GM19372 (cell line): Measurements from ENCODE around the gene MRPL21.
"Not testable (repeated sequence)": the region's sequence is repeated elsewhere in the genome, so short reads cannot be mapped to it uniquely, and the experiment has no call there.

Experiments
- ATAC-seq: cut with Tn5 transposase; IDR thresholded peaks from one replicate; pipeline ENCODE4 v1.9.1; 2021; ENCODE audit warnings: mild to moderate bottlenecking, low read depth, moderate library complexity; ENCODE audit not compliant: unreplicated experiment

The MRPL21 gene

DNA sequence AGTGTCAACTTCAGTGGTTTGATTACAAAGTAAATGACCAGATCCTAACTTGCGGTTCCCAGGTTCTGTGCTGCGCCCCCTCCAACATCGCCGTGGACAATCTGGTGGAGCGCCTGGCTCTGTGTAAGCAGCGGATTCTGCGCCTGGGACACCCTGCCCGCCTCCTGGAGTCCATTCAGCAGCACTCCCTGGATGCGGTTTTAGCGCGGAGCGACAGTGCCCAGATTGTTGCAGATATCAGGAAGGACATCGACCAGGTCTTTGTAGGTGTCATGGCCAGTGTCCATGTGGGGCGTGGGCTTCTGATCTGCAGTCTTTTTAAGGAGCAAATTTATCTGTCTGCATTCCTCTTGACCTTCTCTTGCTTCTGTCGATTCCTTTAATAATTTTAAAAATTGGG is 11.1 kb upstream of the MRPL21 start:
- no peak for ATAC-seq

DNA sequence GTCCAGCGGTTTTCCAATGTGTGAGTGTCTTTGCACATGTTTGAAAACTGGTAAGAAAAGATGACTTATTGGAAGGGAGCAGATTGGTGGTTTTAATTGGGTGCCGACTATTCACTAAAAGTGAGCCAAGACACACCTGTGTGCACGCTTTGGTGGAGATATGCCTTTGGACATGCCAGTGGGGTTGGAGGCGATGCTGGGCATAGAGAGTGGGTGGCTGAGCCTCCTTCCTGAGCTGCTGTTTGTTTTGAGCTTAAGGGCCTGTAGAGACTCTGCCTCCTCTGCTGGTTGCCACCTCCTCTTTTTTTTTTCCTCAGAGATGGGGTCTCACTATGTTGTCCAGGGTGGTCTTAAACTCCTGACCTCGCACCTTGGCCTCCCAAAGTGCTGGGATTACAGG is 9.6 kb upstream of the MRPL21 start:
- ATAC-seq = no peak

DNA sequence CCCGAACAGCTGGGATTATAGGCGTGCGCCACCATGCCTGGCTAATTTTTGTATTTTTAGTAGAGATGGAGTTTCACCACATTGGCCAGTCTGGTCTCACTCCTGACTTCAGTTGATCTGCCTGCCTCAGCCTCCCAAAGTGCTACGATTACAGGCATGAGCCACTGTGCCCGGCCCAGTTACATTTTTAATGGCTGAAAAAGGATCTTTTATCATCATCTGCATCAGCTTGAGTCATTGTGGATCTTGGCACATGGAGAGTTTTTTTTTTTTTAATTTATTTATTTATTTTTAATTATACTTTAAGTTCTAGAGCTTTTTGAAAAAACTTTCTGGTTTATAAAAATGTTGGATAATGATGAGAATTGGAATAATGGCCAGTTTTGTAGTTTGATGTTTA is 8.6 kb upstream of the MRPL21 start:
- ATAC-seq = no peak

DNA sequence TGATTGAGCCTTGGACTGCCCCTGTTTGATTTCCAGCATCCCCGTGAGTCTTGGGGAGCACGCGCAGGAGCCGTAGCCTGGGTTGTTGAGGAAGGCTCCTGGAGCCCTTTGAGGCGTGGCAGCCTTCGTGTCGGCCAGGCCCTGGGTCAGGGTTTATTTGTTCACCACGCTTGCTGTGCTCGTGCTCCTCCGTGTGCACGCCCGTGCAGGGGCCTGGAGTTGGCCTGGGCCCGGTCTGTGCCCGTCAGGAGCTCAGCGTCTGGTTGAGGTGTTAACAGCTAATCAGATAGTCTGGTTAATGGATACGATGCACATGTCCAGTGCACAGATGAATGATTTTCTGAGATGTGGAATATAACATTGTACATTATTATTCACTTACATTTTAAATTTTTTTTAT is 8.1 kb upstream of the MRPL21 start:
- no peak for ATAC-seq

DNA sequence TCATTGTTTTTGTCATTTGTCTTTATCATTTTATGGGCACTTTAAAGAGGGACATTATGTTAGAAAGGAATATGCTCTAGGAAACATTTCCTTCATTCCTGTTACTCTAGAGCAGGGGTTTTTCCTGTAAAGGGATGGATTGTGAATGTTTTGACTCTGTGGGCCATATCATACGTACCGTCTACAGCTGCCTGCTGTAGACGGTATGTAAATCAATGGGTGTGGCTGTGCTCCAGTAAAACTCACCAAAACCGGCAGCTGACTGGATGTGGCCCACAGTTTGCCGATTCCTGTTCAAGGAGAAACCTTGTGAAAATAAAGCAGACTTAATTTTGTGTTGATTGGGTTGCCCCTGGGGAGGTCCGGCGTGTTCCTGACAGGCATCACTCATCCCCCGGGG is 7.3 kb upstream of the MRPL21 start:
- ATAC-seq = no peak

DNA sequence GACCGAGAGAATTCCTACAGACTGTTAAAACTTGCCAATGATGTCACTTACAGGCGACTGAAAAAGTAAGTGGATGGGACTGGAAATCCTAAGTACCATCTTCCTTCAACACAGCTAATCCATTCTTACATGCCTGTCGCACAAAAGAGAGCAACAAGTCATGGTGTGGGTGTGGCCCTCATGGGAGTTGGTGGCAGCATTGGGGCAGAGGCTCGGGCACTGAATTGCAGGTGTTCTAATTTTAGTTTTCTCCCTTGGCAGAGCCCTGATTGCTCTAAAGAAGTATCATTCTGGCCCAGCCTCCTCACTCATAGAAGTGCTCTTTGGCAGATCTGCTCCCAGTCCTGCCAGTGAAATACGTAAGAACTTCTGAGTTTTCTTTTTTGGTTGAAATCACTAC is 4.6 kb upstream of the MRPL21 start:
- ATAC-seq = no peak

DNA sequence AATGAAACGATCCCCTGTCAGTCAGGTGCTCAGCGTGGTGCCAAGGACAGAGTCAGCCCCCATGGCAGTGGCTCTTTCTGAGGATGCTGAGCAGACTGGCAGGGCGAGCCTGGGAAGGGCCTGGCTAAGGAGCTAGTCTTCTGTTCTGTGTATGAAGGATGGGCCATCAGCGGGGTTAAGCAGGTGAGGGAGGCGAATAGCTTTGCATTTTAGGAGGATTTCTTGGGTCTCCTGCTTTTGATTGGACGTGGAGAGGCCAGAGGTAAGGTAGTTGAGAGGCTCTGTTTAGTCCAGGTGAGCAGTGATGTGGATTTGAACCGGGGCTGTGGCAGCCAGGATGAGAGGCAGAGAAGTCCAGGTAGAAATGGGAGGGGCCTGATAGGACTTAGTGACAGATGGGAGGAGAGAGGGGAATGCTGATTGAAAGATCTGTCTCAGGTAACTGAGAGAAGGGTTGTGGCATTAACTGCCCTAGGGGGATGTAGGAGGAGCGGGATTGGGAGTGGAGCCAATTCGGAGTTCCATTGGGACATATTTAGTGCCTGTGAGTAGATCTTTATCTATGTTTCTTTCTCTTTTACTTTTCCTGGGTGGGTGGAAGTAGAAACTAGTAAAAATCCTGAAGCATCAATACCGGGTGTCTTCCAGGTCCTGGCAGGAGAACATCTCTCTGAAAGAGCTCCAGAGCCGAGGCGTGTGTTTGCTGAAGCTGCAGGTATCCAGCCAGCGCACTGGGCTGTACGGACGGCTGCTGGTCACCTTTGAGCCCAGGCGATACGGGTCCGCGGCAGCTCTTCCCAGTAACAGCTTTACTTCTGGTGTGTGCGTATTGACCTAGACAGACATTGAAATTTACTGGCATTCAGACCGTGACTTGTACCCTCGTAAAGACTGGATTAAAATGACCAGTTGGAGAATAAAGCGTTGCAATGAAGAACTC is 2.1 kb upstream of the MRPL21 start:
- no peak for ATAC-seq

GRCh38 chr11:68904248-68904847 is 716 bp upstream of the MRPL21 start:
- ATAC-seq = peak; percentile 24

GRCh38 chr11:68900835-68901381 is 2.7 kb downstream of the MRPL21 start:
- no peak for ATAC-seq

GRCh38 chr11:68897441-68897840 is 6.2 kb downstream of the MRPL21 start:
- no peak for ATAC-seq

DNA sequence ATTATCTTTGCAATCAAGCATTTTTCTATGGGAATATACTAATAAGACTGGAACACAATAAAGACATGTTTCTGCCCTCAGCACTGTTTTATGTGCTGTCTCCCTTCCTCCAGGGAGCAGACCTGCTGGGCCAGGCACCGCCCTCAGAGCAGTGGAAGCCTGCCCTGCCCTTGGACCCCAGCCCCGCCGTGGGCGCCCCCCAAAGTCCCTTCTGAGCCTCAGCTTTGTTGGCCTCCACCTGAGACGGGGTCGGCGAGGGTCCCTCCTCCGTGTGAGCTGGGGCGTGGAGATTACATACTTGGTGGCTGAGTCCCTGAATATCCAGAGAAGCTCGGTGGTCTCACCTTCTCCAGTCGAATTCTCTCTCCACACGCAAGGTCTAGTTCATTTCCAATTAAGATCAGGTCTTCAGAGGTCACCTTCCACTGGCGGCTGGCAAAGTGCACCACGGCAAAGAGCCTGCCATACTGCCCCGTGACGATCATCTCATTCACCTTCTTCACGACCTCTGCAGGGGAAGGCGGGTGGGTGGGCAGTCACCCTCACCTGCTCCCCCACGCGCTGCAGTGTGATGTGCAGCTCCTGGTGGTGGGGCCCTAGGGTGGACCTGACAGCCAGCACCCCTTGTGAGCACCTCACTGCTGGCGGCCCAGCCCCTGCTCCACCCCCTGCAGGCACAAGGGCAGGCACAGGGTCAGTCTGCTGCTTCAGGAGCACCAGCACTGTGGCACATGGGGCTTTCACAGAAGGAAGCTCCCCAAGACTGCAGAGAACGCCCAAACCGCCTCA is 7.3 kb downstream of the MRPL21 start:
- no peak for ATAC-seq

DNA sequence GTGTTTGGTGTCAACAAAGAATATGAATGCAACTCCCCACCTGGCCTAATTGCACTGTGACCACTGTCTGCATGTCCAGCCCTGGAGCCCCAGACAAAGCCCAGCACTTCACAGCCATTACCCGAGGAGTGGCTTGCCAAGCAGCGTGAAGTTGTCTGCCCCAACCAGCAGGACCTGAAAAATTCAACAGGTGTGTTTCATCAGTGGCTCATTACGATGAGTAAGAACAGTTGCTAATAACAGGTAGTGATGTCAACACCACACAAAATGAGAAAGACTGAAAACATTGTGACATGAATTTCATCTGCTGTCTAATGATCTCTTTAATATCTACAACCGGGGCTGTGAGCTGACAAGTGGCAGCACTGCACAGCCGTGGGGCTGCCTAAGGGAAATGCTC is 10.3 kb downstream of the MRPL21 start:
- ATAC-seq = no peak

GRCh38 chr11:68892576-68892975 is 11.1 kb downstream of the MRPL21 start:
- ATAC-seq = no peak

- ATAC-seq = no peak
These were observed 12.2 kb downstream of the MRPL21 start for GRCh38 chr11:68891351-68891948.

DNA sequence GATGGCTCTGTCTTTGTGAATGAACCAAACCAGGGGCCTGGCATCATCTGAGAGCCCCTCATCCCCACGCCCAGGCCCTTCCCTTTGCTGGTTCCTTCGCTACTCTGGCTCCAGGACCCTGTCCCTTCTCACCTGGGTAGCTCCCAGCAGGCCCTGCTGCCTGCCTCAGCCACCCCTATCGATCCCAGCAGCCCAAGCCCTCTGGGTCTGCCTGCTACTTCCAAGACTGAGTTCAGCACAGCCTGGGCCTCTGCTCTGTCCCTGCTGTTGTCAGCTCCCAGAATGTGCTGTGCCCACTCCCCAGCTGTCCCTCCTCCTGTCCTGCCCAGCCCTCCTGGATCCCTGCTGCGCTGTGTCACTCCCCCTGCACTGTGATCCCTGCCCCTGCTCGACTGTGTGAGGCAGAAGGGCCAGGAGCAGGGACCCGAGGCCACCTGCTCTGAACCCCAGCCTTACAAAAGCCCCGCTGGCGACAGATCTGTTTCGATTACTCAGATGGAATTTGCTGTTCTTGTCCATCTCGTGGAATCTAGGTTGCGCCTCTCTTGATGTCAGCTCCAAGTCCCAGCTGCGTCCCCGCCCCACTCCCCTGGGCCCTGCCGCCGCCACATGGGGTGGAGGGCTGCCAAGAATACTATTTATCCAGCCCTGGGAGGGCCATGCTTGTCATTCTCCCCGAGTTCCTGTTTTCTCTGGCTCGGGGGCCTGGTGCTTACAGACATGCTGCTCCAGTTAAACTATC is 13.0 kb downstream of the MRPL21 start:
- no peak for ATAC-seq

DNA sequence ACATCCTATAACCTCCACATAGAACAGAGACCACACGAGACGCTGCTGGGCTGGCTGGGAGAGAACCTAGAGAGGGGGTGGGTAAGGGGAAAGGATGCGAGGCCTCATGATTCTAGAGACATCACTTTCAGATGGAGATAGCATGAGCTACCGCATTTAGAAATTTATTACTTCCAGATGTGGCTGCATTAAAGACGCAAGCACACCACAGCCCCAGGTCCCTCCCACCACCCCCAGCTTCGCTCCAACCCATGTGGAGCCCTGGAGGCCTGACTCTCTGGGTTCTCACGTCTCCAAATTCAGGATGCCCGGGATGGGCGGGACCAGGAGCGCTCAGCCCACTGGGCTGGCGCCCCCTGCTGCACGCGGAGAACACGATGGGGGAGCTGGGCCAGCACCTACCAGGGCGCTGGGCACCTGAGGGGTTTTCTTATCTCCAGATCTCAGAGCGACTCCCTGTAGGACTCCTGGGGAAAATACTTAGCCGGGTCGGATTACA is 13.6 kb downstream of the MRPL21 start:
- no peak for ATAC-seq

DNA sequence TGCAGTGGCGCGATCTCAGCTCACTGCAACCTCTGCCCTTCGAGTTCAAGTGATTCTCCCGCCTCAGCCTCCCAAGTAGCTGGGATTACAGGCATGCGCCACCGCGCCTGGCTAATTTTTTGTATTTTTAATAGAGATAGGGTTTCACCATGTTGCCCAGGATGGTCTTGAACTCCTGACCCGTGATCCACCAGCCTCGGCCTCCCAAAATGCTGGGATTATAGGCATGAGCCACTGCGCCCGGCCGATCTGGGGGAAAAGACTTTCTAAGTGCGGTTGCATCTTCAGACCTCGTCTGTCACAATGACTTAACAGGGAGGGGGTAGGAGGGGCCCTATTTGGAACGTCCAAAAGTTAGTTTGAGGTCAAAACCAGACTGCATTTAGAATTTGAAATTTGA is 18.8 kb downstream of the MRPL21 start:
- not testable (repeated sequence) for ATAC-seq

DNA sequence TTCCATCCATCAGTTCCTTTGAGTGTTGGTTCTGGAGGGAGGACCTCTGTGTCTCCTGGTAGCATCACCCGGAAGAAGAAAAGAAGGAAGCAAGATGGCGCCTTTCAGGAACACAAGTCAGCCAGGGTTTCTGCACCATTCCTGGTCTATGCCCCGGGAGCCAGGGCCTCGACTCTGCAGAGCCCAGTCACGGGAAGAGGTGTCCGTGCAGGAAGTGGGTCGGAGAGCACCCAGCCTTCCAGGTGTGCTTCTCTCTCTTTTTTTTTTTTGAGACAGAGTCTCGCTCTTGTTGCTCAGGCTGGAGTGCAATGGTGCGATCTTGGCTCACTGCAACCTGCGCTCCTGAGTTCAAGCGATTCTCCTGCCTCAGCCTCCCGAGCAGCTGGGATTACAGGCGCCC is 21.2 kb downstream of the MRPL21 start:
- ATAC-seq = no peak

DNA sequence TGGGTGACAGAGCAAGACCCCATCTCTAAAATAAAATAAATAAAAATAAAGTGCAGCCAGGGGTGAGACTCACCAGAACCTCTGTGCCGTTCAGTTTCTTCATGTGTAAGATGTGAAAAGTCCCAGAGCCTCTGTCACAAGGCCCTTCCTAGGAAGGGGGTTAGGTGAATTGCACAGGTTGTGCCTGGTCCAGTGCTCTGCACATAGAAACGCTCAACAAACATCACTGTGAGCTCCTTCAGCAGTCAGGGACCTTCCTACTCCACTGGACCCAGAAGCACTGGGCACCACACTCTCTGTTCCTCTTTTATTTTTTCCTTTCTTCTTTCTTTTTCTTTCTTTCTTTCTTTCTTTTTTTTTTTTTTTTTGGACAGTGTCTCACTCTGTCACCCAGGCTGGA is 22.3 kb downstream of the MRPL21 start:
- ATAC-seq = no peak

- ATAC-seq = no peak
These were observed 22.8 kb downstream of the MRPL21 start for GRCh38 chr11:68880851-68881250.
